Measurements from ENCODE around the gene DHH. TPM values are rescaled to one million over a fixed set of nuclear protein-coding genes. Genes with fewer than 3 reads are reported as not detected.
"Not testable (repeated sequence)": the region's sequence is repeated elsewhere in the genome, so short reads cannot be mapped to it uniquely, and the experiment has no call there.

DHH gene
- total RNA-seq (2014; rRNA removed; shearing (Covaris generic)) = not detected in 2 replicates

- peak; percentile 33 for DNase-seq (ENCODE audit: low read depth)
Observed at GRCh38 chr12:49094160-49094974, at the start of gene DHH. TSS of gene DHH (minus strand) at chr12:49094801. CDS start at chr12:49094512, 289 bp downstream.

DNA sequence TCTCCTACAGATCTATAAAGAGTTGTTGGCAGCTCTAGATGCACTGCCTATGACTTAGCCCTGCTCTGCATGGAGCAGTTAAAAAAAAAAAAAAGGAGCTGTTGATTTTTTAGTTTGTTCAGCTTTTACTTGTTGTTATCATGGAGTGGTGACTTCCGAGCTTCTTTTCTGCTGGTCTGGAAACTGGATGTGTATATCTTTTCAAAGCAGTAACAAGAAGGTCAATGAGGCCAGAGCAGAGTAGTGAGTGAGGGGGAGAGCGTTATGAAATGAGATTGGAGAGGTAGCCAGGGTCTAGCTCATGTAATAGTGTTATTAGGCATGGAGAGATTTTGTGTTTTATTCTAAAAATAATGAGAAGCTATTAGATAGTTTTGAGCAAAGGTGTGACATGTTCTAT, 49.8 kb upstream of the DHH start:
- DNase-seq (ENCODE audit: low read depth) = no peak

DNA sequence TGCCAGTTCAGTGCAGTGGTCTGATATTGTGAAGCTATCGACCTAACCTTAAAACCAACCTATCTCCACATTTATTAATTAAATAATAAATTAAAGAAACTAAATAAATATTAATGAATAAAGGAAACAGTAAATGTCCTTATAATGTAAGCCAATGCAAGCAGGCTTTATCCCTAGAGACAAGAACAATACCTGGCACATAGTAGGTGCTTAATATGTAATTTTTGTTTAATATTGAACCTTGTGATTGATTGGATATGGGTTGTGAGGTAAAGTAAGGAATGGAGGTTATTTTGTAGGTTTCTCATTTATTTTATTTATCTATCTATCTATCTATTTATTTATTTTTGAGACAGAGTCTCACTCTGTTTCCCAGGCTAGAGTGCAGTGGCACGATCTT, 44.4 kb upstream of the DHH start:
- DNase-seq (ENCODE audit: low read depth) = no peak

DNA sequence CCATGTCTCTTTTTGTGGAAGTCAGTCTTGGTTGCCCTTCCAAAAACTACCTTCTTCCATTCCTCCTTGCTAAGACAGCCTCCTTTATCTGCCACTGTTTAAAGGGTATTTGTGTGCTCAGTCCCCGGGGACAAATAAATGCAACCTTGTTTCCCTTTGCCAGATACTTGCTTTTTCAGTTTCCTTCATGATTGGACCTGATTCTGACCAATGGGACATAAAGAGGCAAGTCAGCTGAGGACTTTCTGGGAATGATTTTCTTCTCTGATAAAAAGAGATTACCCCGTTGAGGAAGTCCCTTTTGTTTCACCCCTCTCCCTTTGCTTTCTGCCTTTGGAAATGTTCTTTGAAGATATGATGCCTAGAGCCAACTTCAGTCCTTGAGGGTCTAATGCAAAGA, 44.0 kb upstream of the DHH start:
- no peak for DNase-seq (ENCODE audit: low read depth)

DNA sequence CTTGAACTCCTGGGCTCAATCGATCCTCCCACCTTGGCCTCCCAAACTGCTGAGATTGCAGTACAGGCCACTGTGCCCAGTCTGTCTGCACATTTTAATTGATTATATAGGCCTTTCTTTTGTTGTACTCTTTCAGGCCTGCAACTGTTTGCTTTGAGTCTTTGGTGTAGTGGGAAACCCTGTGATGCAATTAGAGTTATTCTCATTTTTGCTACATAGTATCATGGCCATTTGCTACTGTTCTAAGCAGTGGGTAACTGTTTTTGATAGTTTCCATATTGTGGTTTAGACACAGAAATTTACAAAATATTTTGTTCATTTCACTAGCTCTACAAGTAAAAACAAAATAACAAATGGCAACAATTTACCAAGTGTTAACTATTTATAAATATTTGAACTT, 42.9 kb upstream of the DHH start:
- DNase-seq (ENCODE audit: low read depth) = no peak

DNA sequence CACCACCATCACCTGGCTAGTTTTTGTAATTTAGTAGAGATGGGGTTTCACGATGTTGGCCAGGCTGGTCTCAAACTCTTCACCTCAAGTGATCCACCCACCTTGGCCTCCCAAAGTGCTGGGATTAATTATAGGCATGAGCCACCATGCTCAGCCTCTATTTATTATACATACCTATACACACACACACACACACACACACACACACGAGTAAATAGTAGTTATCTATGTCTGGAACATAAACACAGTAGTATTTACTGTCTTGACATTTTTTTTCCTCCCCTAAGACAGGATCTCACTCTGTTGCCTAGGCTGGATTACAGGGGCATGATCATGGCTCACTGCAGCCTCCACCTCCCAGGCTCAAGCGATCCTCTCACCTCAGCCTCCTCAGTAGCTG, 42.4 kb upstream of the DHH start:
- not testable (repeated sequence) for DNase-seq (ENCODE audit: low read depth)

DNA sequence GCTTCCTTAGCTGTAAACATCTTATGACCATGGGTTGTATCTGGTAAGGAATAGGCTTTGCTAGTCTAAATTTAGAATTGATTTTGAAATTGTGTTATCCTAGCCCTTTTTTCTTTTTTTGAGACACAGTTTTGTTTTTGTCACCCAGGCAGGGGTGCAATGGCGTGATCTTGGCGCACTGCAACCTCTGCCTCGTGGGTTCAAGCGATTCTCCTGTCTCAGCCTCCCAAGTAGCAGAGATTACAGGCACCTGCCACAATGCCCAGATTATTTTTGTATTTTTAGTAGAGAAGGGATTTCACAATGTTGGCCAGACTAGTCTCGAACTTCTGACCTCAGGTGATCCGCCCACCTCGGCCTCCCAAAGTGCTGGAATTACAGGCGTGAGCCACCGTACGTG, 39.0 kb upstream of the DHH start:
- DNase-seq (ENCODE audit: low read depth) = no peak

DNA sequence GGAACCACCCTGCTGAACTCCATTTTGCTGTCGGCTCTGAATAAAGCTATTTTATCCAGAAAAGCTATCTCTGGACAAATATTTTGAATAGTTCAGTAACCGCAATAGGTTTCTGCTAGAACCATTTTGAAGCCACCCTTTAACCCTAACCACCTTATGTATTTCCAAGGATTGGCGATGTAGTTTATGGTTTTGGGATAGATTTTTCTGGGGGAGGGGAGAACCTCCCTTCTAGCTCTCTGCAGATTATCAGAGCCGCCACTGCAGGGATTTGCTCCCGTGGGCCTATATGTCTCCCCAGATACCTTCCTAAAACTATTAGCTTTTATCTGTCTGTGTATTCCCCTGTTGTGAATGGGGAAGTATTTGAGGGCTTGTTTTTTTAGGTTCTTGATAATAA, 38.4 kb upstream of the DHH start:
- peak; percentile 20 for DNase-seq (ENCODE audit: low read depth)

DNA sequence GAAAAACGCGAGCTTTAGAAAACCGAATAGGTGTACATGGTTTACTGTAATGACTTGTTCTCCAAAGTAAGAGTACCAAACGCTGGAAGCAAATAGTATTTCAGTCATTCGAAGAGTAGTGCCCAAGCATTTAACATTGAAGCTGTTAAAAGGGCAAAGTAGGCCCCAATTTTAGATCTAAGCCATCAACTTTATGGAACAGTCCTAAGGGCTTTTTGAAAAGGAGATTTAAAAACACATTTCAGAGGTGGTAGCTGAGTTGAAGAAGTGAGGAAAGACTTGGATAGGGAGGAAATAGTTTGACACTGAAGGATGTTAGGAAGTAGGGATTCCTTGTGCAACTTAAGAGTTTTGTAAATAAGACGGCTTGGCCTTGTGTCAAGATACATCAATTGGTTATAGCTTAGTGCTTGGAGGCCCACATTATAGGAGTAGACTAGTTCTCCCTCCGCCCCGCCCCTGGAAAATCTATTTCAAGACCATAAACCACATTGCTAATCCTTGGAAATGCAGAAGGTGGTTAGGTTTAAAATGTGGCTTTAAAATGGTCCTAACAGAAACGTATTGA, 37.4 kb upstream of the DHH start:
- DNase-seq (ENCODE audit: low read depth) = peak; percentile 58

DNA sequence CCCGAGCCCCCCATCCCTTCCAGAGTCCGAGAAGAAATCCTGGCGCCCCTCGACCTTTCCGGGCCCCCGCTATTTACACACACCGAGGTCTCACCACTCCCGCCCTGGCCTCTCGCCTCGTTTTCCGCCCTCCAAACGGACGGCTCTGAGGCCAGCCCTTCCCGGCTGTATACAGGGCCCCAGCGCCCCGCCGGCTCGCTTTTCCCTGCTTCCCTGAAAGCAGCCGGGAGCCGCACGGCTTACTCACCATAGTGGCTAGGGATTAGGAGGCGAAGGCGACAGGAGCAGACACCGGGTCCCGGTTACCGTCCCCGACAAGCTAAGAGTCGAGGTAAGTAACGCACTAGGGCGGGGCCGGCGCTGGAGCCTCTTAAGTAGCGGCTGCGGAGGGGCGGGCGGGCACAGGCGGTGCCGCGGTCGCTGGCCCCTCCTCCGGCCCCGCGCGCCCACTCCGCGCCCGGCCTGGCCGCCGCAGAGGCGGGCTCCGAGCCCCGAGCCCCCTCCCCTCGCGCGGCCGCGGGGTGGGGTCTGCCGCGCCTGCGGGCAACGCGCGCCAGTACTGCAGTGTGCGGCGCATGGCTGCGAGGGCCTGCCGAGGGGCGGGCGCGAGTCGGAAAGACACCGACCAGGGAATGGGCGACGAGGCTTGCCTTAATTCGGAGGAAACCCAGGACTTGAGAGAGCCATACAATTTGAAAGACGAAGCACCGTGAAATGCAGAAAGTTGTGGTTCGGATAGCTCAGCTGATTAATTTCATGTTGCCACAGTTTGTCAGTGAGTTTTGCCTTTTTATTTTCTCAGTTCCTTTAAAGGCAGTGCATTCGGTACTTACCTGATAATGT, 36.7 kb upstream of the DHH start, which contains the start of gene TUBA1B:
TSS of gene TUBA1B (minus strand) at position 345 of the 843 bp plus-strand sequence. CDS start at position 250, 95 bp downstream.
- peak; percentile 80 for DNase-seq (ENCODE audit: low read depth)

GRCh38 chr12:49130151-49131050, 35.8 kb upstream of the DHH start:
- DNase-seq (ENCODE audit: low read depth) = peak; percentile 88

DNA sequence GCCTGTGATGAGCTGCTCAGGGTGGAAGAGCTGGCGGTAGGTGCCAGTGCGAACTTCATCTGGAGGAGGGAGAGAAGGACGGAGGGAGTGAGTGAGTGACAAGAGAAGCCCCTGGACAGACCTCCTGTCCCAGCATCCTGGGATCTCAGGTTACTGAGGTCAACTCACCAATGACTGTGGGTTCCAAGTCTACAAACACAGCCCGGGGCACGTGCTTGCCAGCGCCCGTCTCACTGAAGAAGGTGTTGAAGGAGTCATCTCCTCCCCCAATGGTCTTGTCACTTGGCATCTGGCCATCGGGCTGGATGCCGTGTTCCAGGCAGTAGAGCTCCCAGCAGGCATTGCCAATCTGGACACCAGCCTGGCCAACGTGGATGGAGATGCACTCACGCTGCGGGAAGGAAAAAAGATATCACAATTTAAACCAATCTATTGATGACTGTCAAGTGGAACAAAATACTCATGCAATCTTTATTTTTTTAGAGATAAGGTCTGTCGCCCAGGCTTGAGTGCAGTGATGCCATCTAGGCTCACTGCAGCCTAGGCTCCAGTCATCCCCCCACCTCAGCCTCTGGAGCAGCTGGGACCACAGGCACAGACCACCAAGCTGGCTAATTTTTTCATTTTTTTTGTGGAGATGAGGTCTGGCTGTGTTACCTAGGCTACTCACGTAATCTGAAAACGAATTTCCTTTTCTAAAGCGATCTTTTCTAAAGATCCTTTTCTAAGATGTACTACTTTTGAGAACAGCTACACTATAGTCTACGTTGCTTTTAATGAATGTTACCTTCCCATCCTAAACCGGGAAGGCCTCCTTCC, 34.9 kb upstream of the DHH start:
- DNase-seq (ENCODE audit: low read depth) = no peak

GRCh38 chr12:49127971-49128370, 33.4 kb upstream of the DHH start:
- not testable (repeated sequence) for DNase-seq (ENCODE audit: low read depth)

GRCh38 chr12:49126852-49127763, 32.5 kb upstream of the DHH start:
- peak; percentile 61 for DNase-seq (ENCODE audit: low read depth)

GRCh38 chr12:49121047-49121696, 26.6 kb upstream of the DHH start:
- peak; percentile 77 for DNase-seq (ENCODE audit: low read depth)

DNA sequence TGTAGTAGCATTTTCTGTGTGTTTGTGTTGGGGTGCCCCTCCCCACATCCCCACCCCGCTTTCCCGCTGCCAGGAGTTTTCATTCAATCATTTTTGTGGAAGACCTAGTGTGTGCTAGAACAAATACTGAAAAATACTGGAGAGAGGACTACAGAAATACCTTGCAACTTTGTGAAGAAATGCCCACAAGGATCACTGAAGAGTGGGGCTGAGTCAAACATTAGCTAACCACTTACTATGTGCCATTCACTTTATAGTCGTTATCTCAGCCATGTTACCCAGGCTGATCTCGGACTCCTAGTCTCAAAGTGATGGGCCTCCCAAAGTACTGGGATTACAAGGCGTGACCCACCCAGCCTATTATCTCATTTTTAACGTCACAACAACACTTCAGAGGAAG, 16.6 kb upstream of the DHH start:
- DNase-seq (ENCODE audit: low read depth) = no peak

- peak; percentile 97 for DNase-seq (ENCODE audit: low read depth)
Observed at GRCh38 chr12:49110464-49111155, 16.0 kb upstream of the DHH start, which contains the start of gene LMBR1L. TSS of gene LMBR1L (minus strand) at chr12:49110847. CDS start at chr12:49110555, 292 bp downstream.
